DMS153 treated with DMSO at 0.1 percent for 48 hours (cell line): Measurements from ENCODE around the gene CKAP2L.
"Not testable (repeated sequence)": the region's sequence is repeated elsewhere in the genome, so short reads cannot be mapped to it uniquely, and the experiment has no call there.

ENCODE experiments used
- DNase-seq: peaks from one replicate; lab custom pipeline; 2025; ENCODE audit not compliant: unreplicated experiment; lab: John Stamatoyannopoulos, UW

Gene CKAP2L

DNA sequence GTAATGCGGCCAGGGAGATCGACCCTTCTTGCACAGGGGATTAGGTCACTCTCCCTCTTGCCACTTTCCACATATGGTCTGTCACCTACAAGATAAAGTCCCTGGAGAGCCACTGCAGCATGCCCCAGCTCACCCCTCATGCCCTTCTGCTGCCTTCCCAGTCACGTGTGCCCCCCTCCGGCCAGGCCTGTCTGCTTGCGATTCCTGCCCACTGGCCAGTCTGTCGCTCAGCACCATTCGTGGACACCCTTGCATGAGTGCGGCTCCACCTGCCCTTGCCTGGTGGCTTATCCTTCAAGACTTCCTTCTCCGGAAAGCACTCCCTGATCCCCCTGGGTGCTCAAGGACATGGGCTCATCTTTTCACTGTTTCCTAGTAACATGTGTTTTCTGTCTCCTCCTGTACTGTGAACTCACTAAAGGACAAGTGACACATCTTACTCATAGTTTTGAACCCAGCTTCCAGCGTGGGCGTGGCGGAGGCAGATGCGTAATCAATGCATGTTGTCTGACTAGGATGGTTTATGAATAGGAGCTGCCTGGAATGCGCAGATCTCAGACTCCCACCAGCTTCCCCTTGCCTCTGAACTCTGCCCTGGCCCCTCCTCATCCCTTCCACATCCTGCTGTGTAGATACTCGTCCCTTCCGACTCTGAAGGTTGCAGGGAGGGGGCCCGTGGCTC, 51.4 kb downstream of the CKAP2L start:
- DNase-seq, result no peak

DNA sequence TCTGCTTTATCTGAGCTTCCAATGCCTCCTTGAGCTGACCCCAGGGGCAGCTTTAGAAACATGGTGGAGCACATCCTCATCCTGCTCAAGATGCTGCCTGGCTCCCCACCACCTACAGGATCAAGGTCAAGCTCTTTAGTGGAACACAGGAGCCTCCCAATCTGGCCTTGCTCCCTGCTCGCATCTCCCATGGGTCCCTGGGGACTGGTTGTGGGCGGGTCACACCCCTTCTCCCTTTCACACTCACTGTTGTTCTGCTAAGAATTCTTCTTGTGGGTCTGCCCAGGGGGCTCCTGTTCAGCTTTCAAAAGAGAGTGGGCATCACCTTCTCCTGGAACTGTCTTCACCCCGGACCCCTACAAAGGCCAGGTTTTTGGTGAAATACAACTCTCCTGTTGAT, 51.9 kb downstream of the CKAP2L start:
- DNase-seq, result no peak

DNA sequence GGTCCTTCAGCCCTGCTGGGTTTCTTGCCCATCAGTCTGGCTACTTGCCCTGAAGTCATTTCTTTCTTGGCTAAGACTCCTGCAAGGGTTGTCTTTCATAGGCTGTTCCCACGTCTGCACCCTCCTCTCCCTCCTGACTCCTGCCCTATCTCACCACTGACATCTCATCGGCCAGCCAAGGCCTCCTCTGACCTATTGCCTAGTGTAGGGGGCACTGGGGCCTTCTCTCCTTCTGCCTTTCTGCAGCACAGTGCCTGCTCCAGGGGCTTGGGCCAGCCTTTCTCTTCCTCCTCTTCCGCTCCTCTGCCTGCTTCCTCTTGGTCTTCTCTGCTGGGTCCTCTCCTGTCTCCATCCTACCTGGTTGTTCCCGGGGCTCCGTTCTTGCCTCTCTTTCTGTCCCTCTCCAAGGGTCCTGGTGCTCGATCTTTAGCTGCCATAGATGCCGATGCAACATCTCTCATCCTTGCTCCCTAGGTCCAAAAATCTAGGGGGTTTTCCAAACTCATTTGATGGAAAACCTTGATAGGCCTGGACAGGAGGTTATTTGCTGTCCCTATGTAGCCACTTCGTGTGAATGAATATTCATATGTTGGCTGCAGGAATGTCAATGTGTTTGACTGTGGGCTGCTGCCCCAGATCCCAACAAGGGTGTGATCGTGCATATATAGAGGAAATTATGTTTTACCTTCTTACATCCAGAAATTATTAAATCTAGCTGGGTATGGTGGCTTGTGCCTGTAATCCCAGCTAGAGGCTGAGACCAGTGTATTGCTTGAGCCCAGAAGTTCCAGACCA, 53.3 kb downstream of the CKAP2L start:
- no peak for DNase-seq

DNA sequence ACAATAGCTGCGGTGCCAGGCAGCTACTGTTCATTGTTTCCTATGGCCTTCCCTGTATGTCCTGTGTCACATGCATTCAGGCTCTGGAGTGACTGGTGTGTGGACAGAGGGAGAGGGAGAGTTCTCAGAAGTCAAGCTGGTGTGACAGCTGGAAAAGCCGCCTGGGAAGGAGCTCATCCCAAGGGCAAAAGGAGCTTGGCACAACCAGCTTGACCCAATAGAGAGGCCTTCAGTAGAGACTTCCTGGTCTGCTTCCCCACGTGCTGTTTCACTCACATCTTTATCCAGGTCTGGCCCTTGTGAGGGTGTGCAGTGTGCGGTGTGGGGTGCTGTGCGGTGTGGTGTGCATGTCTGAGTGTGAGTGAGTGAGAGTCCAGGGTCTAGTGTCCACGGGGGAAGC, 54.7 kb downstream of the CKAP2L start:
- no peak for DNase-seq

DNA sequence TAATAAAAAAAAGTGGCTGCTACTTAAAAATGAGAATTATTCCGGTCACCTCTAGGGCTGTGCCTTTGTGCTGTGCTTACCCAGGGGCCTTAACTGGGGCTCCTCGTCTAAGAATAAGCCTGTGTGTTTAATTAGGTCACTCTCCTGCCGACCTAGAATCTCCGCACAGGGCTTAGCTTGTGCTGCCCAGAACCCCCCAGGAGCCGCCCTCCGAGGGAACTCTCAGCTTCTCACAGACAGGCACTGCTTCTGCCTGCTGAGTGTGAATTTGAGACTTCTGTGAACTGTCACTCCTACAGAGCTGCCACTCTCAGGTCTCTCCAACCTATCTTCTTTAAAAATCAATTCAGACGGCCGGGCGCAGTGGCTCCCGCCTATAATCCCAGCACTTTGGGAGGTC, 55.4 kb downstream of the CKAP2L start:
- no peak for DNase-seq

DNA sequence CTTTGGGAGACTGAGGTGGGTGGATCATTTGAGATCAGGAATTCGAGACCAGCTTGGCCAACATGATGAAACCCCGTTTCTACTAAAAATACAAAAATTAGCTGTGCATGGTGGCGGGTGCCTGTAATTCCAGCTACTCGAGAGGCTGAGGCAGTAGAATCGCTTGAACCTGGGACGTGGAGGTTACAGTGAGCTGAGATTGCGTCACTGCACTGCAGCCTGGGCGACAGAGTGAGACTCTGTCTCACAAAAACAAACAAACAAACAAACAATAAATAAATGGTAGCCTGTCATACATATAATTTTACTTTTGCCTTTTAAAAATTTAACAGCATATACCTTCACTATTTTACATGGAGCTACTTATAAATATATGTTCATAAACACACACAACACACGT, 57.5 kb downstream of the CKAP2L start:
- DNase-seq, result not testable (repeated sequence)

DNA sequence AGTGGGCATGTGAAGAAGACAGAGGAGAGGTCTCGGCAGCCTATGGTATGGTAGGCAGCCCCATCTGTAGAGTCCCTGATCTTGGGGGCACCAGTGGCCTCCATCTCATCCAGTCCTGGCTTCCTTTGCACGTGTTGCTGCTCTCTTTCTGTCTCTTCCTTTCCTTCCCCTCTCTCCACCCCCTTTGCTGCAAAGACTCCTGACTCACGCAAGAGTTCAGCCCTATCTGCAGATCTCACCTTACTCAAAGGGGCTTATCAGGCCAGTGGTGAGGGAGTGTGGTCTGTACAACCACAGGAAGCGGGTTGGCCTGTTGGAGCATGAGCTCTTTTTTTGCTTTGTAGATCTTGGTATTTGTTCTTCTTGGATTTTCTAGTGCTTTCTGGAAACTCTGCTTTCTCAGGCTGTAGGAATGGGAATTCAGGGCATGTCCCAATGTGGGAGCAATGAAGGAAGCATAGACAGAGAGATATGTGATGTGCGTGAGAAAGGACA, 58.2 kb downstream of the CKAP2L start:
- no peak for DNase-seq

DNA sequence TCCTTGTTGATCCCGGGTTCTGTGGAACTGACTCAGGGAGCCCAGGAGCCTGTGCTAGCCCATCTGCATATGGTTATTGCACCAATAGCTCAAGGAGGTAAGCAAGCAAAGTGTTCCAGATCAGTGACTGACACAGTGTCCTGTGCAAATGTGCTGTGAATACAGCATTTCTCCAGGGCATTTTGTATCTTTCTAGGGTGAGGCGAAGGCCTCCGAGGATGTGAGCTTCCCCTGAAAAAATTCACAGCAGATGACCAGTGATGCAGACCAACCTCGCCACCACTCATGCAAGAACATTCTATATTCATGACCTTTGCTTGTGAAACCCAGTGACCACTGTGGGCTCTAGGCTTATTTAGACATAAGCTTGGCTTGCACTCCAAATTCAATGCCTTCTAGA, 58.8 kb downstream of the CKAP2L start:
- DNase-seq, result no peak

DNA sequence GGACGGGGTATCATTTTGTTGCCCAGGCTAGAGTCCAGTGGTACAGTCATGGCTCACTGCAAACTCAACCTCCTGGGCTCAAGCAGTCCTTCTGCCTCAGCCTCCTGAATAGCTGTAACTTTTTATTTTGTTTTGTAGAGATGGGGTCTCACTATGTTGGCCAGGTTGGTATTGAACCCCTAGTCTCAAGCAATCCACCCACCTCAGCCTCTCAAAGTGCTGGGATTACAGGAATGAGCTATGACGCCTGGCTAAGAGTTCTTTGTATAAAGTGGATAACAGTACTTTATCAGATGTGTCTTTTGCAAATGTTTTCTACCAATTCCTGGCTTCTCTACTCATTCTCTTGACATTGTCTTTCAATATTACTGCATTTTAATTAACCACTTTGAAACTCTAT, 60.7 kb downstream of the CKAP2L start:
- no peak for DNase-seq

DNA sequence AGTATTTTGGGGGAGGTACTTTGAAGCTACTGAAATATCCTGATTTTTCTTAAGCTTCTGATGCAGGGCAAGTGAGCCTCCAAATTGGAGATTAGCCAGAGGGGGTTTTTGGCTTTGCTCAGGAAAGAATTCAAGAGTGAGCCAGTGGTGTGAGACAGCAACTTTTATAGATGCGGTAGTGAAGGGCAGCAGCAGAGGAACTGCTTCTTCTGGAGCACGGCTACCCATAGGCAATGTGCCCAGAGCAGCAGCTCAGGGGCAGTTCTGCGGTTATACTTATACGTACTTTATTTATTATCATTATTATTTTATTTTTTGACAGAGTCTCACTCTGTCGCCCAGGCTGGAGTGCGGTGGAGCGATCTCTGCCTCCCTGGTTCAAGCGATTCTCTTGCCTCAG, 63.4 kb downstream of the CKAP2L start:
- no peak for DNase-seq

DNA sequence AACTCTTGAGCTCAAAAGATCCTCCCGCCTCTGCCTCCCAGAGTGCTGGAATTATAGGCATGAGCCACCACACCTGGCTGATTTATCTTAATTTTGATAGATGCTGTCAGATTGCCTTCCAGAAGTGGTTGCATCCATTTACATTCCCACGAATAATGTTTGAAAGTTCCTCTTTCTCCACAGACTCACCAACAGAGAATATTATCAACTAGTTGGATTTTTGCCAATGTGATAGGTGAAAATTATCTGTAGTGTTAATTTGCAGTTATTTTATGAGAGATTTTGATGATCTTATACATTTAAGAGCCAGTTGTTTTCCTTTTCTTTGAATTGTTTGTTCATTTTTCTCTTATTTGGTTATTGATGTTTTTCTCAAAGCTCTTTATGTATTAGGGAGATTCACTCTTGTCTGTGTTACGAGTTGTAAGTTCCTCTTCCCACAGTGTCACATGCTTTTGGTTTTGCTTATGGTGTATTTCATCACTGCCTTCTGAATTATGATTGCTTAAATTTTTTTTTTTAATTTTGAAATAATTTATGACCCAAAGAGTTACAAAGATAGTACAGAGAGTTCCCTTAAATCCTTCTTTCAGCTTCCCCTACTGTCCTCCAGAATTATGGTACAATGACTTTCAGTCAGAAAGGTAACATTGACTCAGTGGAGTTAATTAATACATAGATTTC, 64.3 kb downstream of the CKAP2L start:
- no peak for DNase-seq

DNA sequence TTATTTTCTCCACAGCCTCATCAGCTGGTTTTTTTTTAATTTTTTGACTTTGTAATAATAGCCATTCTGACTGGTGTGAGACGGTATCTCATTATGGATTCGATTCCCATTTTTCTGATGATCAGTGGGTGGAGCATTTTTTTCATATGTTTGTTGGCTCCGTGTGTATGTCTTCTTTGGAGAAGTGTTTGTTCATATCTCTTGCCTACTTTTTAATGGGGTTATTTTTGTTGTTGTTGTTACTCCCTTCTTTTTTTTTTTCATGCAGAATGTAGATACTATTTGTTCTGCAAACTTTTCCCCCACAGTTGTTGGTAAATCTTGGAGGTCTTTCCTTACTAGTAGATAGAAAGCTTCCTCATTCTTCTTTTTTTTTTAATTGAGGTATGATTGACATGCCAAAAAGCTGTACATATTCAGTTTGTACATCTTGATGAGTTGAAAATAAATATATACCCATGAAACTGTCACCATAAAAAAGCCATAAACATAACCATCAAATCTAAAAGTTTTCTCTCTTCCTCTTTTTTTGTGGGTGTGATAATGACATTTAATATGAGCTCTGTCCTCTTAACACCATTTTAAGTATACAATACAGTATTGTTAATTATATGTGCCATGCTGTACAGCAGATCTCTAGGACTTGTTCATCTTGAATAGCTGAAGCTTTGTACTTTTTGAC, 65.4 kb downstream of the CKAP2L start:
- no peak for DNase-seq

DNA sequence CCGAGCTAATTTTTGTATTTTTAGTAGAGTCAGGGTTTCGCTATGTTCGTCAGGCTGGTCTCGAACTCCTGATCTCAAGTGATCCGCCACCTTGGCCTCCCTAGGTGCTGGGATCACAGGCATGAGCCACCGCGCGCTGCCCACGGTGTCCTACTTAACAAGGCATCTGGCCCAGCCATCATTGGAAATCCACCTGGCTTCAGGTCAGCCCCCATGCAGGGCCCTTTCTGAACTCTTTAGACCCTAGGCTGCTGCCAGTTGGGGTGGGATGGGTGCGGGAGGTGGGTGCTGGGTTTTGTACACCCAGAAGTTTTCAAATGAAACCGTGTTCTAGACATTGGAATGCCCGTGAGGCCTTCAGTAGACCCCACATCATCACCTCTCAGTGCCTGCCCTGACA, 70.2 kb downstream of the CKAP2L start:
- DNase-seq, result no peak

DNA sequence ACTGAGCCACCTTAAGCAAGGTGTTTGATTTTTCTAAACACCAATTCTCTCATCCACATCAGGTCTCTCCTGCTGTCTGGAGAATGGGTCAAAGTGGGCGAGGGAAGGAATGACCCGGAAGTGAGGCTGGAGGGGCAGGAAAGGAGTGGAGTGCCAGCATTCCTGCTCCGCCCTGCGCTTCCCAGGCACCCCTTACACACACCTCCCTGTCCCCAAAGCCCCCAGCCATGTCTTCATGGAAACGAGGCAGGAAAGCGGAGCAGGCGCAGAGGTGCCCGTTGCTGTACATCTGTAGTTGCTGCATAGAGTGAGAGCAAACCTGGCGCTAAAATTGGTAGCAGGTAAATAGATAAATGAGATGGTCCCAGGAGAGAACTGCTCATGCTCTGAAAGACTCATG, 70.8 kb downstream of the CKAP2L start:
- DNase-seq, result no peak

DNA sequence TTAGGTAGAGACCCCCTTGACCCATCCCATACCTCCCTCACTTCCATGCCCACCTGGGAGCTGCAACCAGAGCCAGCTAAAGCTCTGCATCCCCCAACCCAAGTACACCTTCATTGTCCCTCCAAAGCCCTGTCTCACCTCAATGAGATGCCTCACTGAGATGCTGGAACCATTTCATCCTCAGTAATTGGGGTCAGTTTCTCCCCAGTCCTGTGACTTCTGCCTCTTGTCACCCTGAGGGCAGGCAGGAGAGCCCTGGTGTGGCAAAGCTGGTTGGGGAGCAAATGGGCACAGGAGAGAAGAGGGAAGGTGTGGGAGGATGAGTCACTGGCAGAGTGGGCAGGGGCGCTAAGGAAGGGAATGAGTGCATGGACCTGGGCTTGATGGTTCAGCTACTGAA, 71.5 kb downstream of the CKAP2L start:
- no peak for DNase-seq

DNA sequence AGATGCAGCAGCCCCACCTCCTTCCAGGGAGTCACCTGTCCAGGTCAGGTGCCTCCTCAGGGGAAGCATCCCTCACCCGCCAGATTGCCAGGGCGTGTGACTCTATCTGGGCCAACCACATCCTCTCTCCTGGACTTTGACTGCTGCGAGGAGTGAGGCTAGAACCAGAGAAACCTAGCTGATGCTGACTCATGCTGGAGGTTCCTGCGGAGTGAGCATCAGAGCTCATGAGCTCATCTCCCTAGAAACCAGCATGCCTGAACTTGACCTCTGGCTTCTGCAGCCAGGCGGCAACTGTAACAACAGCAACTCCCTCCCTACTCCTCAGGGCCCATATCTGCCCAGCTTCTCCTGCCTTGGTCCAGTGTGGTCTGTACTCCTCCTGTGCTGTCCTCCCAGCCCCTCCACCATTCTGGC, 71.9 kb downstream of the CKAP2L start:
- peak; percentile 67 for DNase-seq

DNA sequence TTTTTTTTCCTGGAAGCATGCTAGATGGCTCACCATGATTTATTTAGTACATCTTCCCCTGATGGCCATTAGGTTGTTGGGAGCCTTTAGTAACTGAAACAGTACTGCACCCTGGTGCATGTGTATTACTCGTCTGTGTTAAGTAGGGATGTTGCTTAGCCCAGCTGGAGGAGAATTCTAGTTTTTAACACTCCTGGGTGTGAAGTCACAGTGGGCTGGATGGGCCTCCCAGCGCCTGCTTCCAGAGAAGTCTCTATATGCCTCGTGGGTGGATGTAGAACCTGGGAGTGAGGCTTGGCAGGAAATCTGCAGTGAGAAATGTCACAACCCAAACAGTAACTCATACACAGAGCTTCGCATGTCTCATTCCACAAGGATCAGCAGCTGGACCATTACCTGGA, 72.5 kb downstream of the CKAP2L start:
- no peak for DNase-seq

DNA sequence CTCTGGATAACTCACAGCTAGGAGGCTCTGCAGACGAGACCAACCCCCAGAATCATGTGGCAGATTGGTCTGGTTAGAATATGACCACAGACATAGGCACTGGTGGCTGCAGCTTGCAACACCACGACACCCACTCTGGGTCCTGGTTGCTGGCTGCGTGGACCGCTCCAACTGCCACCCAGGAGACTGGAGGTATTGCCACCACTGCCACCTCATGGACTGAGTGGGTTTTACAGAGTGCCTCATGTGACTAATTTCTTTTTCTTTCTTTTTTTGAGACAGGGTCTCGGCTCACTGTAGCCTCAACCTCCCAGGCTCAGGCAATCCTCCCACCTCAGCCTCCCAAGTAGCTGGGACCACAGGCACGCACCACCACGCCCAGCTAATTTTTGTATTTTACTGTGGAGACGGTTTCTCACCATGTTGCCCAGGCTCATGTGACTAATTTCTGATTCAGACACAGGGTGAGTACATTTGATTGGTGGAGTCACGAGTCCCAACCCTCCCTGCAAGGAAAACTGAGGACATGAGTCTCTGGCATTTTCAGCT, 73.5 kb downstream of the CKAP2L start:
- no peak for DNase-seq

DNA sequence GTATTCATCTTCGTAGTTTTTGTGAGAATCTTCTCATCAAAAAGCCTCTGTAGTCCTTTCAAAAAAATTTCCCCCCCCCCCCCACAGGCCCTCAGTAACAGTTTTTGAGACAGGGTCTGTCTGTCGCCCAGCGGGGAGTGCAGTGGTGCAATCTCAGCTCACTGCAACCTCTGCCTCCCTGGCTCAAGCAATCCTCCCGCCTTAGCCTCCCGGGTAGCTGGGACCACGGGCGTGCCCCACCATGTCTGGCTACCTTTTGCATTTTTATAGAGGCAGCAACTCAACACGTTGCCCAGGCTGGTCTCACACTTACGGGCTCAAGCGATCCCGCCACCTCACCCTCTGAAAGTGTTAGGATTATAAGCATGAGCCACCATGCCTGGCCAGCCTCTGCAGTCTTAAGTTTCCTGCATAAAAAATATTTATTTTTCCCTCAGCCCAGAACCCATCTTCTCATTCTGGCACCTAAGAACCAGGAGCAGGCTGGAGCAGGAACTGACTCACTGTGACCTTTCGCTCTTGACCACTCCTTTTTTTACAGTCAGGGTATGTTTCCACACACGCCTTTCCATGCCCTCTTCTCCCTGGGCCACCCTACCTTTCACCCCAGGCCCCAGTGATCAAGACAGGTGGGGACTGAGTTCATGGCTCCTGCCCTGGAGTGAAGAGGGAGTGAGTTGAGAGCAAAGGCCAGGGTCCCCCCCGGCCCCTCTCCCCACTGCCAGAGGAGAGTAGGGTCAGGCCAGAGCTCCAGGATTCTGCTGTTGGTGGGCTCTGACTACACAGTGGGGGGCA, 76.1 kb downstream of the CKAP2L start:
- DNase-seq, result no peak

DNA sequence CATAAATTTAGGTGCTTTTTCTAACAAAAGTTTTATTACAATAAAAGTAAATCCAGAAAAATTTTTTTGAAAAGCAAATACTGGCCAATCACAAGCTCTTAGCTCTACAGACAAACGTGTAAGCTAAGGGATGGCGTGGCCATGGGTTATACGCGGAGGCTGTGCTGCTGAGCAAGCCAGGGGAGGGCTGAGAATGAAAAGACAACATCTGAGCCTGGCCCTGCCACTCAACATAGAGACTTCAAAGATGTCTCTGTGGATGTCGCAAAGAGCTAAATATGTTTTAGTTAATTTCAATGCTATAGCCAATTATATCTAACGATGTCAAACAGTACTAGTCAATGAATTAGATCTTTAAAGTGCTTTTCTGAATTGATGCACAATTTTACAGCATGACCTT, 76.9 kb downstream of the CKAP2L start:
- no peak for DNase-seq
